H9 (cell line): Measurements from ENCODE around the gene FOXO1. TPM values are rescaled to one million over a fixed set of nuclear protein-coding genes. Genes with fewer than 3 reads are reported as not detected.

ENCODE experiments used
- DNase-seq: peaks from one replicate; pipeline ENCODE4 v3.0.0-alpha.2; 2017
- H2AFZ ChIP-seq: one replicate; pipeline ENCODE4 v1.6.1; 2013; ENCODE audit warnings: mild to moderate bottlenecking, low read length, control low read depth, moderate library complexity
- H2AK5ac ChIP-seq: 2 replicates; pipeline ENCODE4 v1.6.1; 2013; ENCODE audit warnings: low read length, control low read depth, mixed read lengths; ENCODE audit not compliant: insufficient read length
- H2BK120ac ChIP-seq: one replicate; pipeline ENCODE4 v1.6.1; 2013; ENCODE audit warnings: low read depth, mild to moderate bottlenecking, low read length, control low read depth, inconsistent platforms; ENCODE audit not compliant: poor library complexity, severe bottlenecking
- H2BK12ac ChIP-seq: 2 replicates; pipeline ENCODE4 v1.6.1; 2013; ENCODE audit warnings: low read length, control low read depth, mixed read lengths, low read depth; ENCODE audit not compliant: insufficient read length
- H2BK15ac ChIP-seq: 2 replicates; pipeline ENCODE4 v1.6.1; 2013; ENCODE audit warnings: low read depth, low read length, control low read depth
- H2BK20ac ChIP-seq: one replicate; pipeline ENCODE4 v1.6.1; 2013; ENCODE audit warnings: low read depth, mild to moderate bottlenecking, low read length, control low read depth, inconsistent platforms; ENCODE audit not compliant: poor library complexity, severe bottlenecking
- H2BK5ac ChIP-seq: 2 replicates; pipeline ENCODE4 v1.6.1; 2013; ENCODE audit warnings: low read length, control low read depth, mixed read lengths; ENCODE audit not compliant: insufficient read length
- H3K14ac ChIP-seq: 2 replicates; pipeline ENCODE4 v1.6.1; 2013; ENCODE audit warnings: low read length, control low read depth; ENCODE audit not compliant: insufficient read depth
- H3K18ac ChIP-seq: 2 replicates; pipeline ENCODE4 v1.6.1; 2013; ENCODE audit warnings: low read depth, mild to moderate bottlenecking, mixed read lengths, low read length, control low read depth; ENCODE audit not compliant: insufficient read length
- H3K23ac ChIP-seq: 2 replicates; pipeline ENCODE4 v1.6.1; 2013; ENCODE audit warnings: low read length, control low read depth, mixed read lengths, low read depth; ENCODE audit not compliant: insufficient read length
- H3K23me2 ChIP-seq: 2 replicates; pipeline ENCODE4 v1.6.1; 2013; ENCODE audit warnings: low read depth, mild to moderate bottlenecking, mixed read lengths, low read length, control low read depth; ENCODE audit not compliant: insufficient read length, poor library complexity, severe bottlenecking
- H3K27ac ChIP-seq: 2 replicates; pipeline ENCODE4 v1.5.1; 2013; ENCODE audit warnings: low read length, control low read depth, mixed read lengths, low read depth; ENCODE audit not compliant: insufficient read length
- H3K27me3 ChIP-seq: 2 replicates; pipeline ENCODE4 v1.6.1; 2013; ENCODE audit warnings: low read length, control low read depth, inconsistent platforms; ENCODE audit not compliant: insufficient read depth
- H3K4ac ChIP-seq: 2 replicates; pipeline ENCODE4 v1.6.1; 2013; ENCODE audit warnings: low read depth, mild to moderate bottlenecking, control low read depth, inconsistent platforms, low read length, moderate library complexity
- H3K4me1 ChIP-seq: 2 replicates; pipeline ENCODE4 v1.6.1; 2013; ENCODE audit warnings: low read length, control low read depth, inconsistent platforms; ENCODE audit not compliant: insufficient read depth
- H3K4me2 ChIP-seq: 2 replicates; pipeline ENCODE4 v1.6.1; 2013; ENCODE audit warnings: low read length, control low read depth, mixed read lengths; ENCODE audit not compliant: insufficient read length, insufficient read depth
- H3K56ac ChIP-seq: 2 replicates; pipeline ENCODE4 v1.6.1; 2013; ENCODE audit warnings: low read depth, mild to moderate bottlenecking, mixed read lengths, low read length, control low read depth; ENCODE audit not compliant: insufficient read length
- H3K79me1 ChIP-seq: 2 replicates; pipeline ENCODE4 v1.6.1; 2013; ENCODE audit warnings: low read depth, mild to moderate bottlenecking, moderate library complexity, low read length, control low read depth, inconsistent platforms; ENCODE audit not compliant: insufficient read depth, poor library complexity, severe bottlenecking
- H3K79me2 ChIP-seq: 2 replicates; pipeline ENCODE4 v1.6.1; 2013; ENCODE audit warnings: low read length, control low read depth, inconsistent platforms; ENCODE audit not compliant: insufficient read depth
- H3K9ac ChIP-seq: 2 replicates; pipeline ENCODE4 v1.6.1; 2013; ENCODE audit warnings: low read length, control low read depth, mixed read lengths; ENCODE audit not compliant: insufficient read length; ENCODE audit errors: extremely low read depth
- H3K9me3 ChIP-seq: one replicate; pipeline ENCODE4 v1.6.1; 2013; ENCODE audit warnings: low read depth, low read length, inconsistent platforms; ENCODE audit not compliant: control insufficient read depth
- H3T11ph ChIP-seq: one replicate; pipeline ENCODE4 v1.6.1; 2013; ENCODE audit warnings: mild to moderate bottlenecking, low read length, control low read depth, inconsistent platforms
- H4K20me1 ChIP-seq: one replicate; pipeline ENCODE4 v1.6.1; 2013; ENCODE audit not compliant: control insufficient read depth, insufficient read length, insufficient read depth
- H4K5ac ChIP-seq: 2 replicates; pipeline ENCODE4 v1.6.1; 2013; ENCODE audit warnings: low read depth, mild to moderate bottlenecking, mixed read lengths, low read length, control low read depth; ENCODE audit not compliant: insufficient read length
- H4K8ac ChIP-seq: replicated peaks from 2 replicates; pipeline ENCODE4 v1.6.1; 2013; ENCODE audit warnings: low read length, control low read depth, mixed read lengths, low read depth; ENCODE audit not compliant: insufficient read length
- H4K91ac ChIP-seq: 2 replicates; pipeline ENCODE4 v1.6.1; 2013; ENCODE audit warnings: low read depth, mild to moderate bottlenecking, moderate library complexity, mixed read lengths, low read length, control low read depth; ENCODE audit not compliant: insufficient read length
- H3K27ac Mint-ChIP-seq, 3 experiments: 2 replicates in 2 of 3; 3 replicates in 1 of 3; pipeline ENCODE4 v1.8.0; 2020 to 2021; ENCODE audit warnings: mixed read lengths in 3 of 3, mild to moderate bottlenecking in 1 of 3, moderate library complexity in 1 of 3
- H3K27me3 Mint-ChIP-seq: 2 replicates; pipeline ENCODE4 v1.8.0; 2021; ENCODE audit warnings: low read depth, mild to moderate bottlenecking, moderate library complexity, mixed read lengths
- H3K36me3 Mint-ChIP-seq, 3 experiments: 2 replicates in 2 of 3; 3 replicates in 1 of 3; pipeline ENCODE4 v1.8.0; 2020 to 2021; ENCODE audit warnings: low read depth in 3 of 3, mixed read lengths in 3 of 3; ENCODE audit not compliant: insufficient read depth in 1 of 3
- H3K4me1 Mint-ChIP-seq, 2 experiments: 2 replicates each; pipeline ENCODE4 v1.8.0; 2020; ENCODE audit warnings: mixed read lengths in 2 of 2
- H3K4me3 Mint-ChIP-seq, 2 experiments: 2 replicates in 1 of 2; 3 replicates in 1 of 2; pipeline ENCODE4 v1.8.0; 2020 to 2021; ENCODE audit warnings: mild to moderate bottlenecking in 2 of 2, mixed read lengths in 2 of 2, moderate library complexity in 1 of 2
- H3K9me3 Mint-ChIP-seq, 2 experiments: 2 replicates in 1 of 2; 3 replicates in 1 of 2; pipeline ENCODE4 v1.8.0; 2020; ENCODE audit warnings: mild to moderate bottlenecking in 2 of 2, mixed read lengths in 2 of 2, moderate library complexity in 1 of 2
- CTCF ChIP-seq: fragments of 200-600 bp; sonication (generic); conservative IDR thresholded peaks from 3 replicates; pipeline ENCODE4 v1.8.0; 2021; ENCODE audit warnings: antibody characterized with exemption, mild to moderate bottlenecking
- WGBS: extraction: QIAGEN DNeasy Blood & Tissue Kit; methylation state at CpG from one replicate; pipeline ENCODE4 v1.1.7; 2013; ENCODE audit warnings: missing lambda C conversion rate, low lambda C conversion rate, mixed read lengths; ENCODE audit not compliant: insufficient read length; ENCODE audit errors: extremely low coverage; 5-methylcytosine and 5-hydroxymethylcytosine counted together
- total RNA-seq: library from RNA; stranded (reverse); gene quantifications from 2 replicates; pipeline ENCODE4 v1.2.1, GENCODE V29; 2021

FOXO1 gene
- total RNA-seq, 1 experiment from 2014 or later: 44.6 TPM

DNA sequence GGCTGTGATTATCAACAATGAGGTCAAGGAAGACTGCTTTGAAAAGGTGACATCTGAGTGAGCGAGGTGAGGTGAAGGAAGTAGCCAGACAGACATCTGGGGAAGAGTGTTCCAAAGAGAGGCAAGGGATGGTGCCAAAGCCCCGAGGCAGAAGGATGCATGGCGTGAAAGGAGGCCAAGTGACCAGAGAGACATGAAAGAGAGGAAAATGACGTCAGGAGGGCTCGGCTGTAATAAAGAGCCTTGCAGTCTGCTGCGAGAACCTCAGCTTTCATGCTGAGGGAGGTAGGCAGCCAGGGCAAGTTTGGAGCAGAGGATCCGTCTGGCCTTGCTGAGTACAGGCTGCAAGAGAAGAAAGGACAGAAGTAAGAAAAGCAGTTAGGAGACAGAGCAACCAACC is 50.8 kb downstream of the FOXO1 start:
- Histone ChIP-seq H4K20me1 (no peaks in the 10 kb centered on the region), H3K9me3 (no peaks in the 10 kb centered on the region), H2BK15ac (no peak overlapping the region), H3K27me3 (no peaks in the 10 kb centered on the region), H3K4me2 (no peak overlapping the region), H3K79me1 (peaks cover 13% of the 10 kb centered on the region), H2BK20ac (no peak overlapping the region), H2AK5ac (no peak overlapping the region), H3K27ac (no peak overlapping the region), H2BK5ac (no peak overlapping the region), H4K5ac (no peak overlapping the region), H2AFZ (no peak overlapping the region), H2BK12ac (no peak overlapping the region), H3K14ac (no peak overlapping the region), H3K79me2 (peaks cover 76% of the 10 kb centered on the region; the same call in 1 of the 2 replicates), H3K23ac (no peak overlapping the region), H4K8ac (no peak overlapping the region), H3K9ac (no peak overlapping the region), H3K4ac (no peak overlapping the region), H3K18ac (no peak overlapping the region), H4K91ac (no peak overlapping the region), H3K23me2 (no peaks in the 10 kb centered on the region), H3T11ph (no peak overlapping the region), H3K4me1 (peaks cover 28% of the 10 kb centered on the region), H3K56ac (no peak overlapping the region), H2BK120ac (no peak overlapping the region)
- Mint-ChIP-seq H3K4me3 (no peak overlapping the region; a peak in 1 of 5 replicates), H3K36me3 (peaks cover 5% of the 10 kb centered on the region in 3 experiments; a peak in 4 of 7 replicates), H3K27ac (peak overlapping the region; percentile 16 to 61 (median 19); a peak in 4 of 7 replicates), H3K9me3 (no peaks in the 10 kb centered on the region), H3K4me1 (peaks cover 83 to 88% of the 10 kb centered on the region in 2 experiments), H3K27me3 (no peaks in the 10 kb centered on the region)
- WGBS: no CpG with 5 or more reads among the region's 7 CpGs
- no peak for DNase-seq
- no peak for TF ChIP-seq CTCF
